Measurements from ENCODE around the gene YKT6.

The YKT6 gene

DNA sequence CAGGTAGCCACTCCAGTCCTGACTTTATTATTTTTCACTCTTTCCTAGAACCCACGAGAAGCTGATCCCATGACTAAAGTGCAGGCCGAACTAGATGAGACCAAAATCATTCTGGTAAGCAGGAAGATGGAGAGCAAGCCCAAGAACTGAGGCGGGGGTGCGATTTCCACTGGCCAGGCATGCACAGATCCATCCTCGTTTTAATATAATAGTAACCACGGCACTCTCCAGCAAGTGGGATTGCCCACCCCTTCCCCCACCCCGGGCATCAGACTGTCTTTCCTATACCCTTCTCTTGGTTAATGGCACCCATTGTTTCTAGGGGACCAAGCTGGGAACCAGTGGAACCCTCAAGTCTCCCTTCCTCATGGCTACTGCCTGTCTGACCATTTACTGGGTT, 7.3 kb downstream of the YKT6 start:
- peaks cover 18 to 91% of the 10 kb centered on the region in 2 experiments for H3K36me3 ChIP-seq (ENCODE audit: control insufficient read depth in 2 of 2, insufficient read depth in 1 of 2, low read length in 2 of 2)
- TF ChIP-seq, protein P1, sequence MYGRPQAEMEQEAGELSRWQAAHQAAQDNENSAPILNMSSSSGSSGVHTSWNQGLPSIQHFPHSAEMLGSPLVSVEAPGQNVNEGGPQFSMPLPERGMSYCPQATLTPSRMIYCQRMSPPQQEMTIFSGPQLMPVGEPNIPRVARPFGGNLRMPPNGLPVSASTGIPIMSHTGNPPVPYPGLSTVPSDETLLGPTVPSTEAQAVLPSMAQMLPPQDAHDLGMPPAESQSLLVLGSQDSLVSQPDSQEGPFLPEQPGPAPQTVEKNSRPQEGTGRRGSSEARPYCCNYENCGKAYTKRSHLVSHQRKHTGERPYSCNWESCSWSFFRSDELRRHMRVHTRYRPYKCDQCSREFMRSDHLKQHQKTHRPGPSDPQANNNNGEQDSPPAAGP (tag by site-specific recombination; IDR thresholded peaks at IDR 0.05): no peak
- TF ChIP-seq GLI2 (tag by site-specific recombination; IDR thresholded peaks at IDR 0.05; ENCODE audit: borderline replicate concordance, low read depth): no peak
- TF ChIP-seq KLF10 (tag by site-specific recombination; IDR thresholded peaks at IDR 0.05): no peak
- TF ChIP-seq ZNF394 (tag by site-specific recombination; IDR thresholded peaks at IDR 0.05; ENCODE audit: borderline replicate concordance): no peak
- no peak for TF ChIP-seq ZNF624 (tag by site-specific recombination; IDR thresholded peaks at IDR 0.05)
- TF ChIP-seq WT1 (tag by site-specific recombination; IDR thresholded peaks at IDR 0.05): no peak
- TF ChIP-seq, protein P2, sequence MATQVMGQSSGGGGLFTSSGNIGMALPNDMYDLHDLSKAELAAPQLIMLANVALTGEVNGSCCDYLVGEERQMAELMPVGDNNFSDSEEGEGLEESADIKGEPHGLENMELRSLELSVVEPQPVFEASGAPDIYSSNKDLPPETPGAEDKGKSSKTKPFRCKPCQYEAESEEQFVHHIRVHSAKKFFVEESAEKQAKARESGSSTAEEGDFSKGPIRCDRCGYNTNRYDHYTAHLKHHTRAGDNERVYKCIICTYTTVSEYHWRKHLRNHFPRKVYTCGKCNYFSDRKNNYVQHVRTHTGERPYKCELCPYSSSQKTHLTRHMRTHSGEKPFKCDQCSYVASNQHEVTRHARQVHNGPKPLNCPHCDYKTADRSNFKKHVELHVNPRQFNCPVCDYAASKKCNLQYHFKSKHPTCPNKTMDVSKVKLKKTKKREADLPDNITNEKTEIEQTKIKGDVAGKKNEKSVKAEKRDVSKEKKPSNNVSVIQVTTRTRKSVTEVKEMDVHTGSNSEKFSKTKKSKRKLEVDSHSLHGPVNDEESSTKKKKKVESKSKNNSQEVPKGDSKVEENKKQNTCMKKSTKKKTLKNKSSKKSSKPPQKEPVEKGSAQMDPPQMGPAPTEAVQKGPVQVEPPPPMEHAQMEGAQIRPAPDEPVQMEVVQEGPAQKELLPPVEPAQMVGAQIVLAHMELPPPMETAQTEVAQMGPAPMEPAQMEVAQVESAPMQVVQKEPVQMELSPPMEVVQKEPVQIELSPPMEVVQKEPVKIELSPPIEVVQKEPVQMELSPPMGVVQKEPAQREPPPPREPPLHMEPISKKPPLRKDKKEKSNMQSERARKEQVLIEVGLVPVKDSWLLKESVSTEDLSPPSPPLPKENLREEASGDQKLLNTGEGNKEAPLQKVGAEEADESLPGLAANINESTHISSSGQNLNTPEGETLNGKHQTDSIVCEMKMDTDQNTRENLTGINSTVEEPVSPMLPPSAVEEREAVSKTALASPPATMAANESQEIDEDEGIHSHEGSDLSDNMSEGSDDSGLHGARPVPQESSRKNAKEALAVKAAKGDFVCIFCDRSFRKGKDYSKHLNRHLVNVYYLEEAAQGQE (tag by site-specific recombination; IDR thresholded peaks at IDR 0.05): no peak
- TF ChIP-seq ZNF664 (tag by site-specific recombination; IDR thresholded peaks at IDR 0.05): no peak
- TF ChIP-seq ZNF302 (tag by site-specific recombination; IDR thresholded peaks at IDR 0.05; ENCODE audit: low read depth): no peak
- TF ChIP-seq, protein P3, sequence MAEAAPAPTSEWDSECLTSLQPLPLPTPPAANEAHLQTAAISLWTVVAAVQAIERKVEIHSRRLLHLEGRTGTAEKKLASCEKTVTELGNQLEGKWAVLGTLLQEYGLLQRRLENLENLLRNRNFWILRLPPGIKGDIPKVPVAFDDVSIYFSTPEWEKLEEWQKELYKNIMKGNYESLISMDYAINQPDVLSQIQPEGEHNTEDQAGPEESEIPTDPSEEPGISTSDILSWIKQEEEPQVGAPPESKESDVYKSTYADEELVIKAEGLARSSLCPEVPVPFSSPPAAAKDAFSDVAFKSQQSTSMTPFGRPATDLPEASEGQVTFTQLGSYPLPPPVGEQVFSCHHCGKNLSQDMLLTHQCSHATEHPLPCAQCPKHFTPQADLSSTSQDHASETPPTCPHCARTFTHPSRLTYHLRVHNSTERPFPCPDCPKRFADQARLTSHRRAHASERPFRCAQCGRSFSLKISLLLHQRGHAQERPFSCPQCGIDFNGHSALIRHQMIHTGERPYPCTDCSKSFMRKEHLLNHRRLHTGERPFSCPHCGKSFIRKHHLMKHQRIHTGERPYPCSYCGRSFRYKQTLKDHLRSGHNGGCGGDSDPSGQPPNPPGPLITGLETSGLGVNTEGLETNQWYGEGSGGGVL (tag by site-specific recombination; IDR thresholded peaks at IDR 0.05): no peak
- no peak for TF ChIP-seq ZNF24 (tag by site-specific recombination; IDR thresholded peaks at IDR 0.05)
- TF ChIP-seq, protein P4, sequence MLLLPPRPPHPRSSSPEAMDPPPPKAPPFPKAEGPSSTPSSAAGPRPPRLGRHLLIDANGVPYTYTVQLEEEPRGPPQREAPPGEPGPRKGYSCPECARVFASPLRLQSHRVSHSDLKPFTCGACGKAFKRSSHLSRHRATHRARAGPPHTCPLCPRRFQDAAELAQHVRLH (tag by site-specific recombination; IDR thresholded peaks at IDR 0.05): no peak
- TF ChIP-seq YY2 (tag by site-specific recombination; IDR thresholded peaks at IDR 0.05): no peak
- TF ChIP-seq, protein P5, sequence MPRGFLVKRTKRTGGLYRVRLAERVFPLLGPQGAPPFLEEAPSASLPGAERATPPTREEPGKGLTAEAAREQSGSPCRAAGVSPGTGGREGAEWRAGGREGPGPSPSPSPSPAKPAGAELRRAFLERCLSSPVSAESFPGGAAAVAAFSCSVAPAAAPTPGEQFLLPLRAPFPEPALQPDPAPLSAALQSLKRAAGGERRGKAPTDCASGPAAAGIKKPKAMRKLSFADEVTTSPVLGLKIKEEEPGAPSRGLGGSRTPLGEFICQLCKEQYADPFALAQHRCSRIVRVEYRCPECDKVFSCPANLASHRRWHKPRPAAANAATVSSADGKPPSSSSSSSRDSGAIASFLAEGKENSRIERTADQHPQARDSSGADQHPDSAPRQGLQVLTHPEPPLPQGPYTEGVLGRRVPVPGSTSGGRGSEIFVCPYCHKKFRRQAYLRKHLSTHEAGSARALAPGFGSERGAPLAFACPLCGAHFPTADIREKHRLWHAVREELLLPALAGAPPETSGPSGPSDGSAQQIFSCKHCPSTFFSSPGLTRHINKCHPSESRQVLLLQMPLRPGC (tag by site-specific recombination; IDR thresholded peaks at IDR 0.05): no peak
- TF ChIP-seq ZNF426 (tag by site-specific recombination; IDR thresholded peaks at IDR 0.05): no peak
- TF ChIP-seq RBAK (tag by site-specific recombination; IDR thresholded peaks at IDR 0.05): no peak
- TF ChIP-seq KLF16 (tag by site-specific recombination; IDR thresholded peaks at IDR 0.05): no peak
- TF ChIP-seq HOXC10 (CRISPR knock-in tag; IDR thresholded peaks at IDR 0.05): no peak
- TF ChIP-seq ZNF561 (tag by site-specific recombination; IDR thresholded peaks at IDR 0.05; ENCODE audit: borderline replicate concordance): no peak
- H3K4me1 ChIP-seq (ENCODE audit: control insufficient read depth, insufficient read depth, low read length): no peaks in the 10 kb centered on the region
- ChIA-PET POLR2A (no interaction called here), CTCF (interaction anchor here (0.7 kb wide), 1 partner anchor 157 kb away, joined by 3 read pairs; no protein-coding TSS in a partner anchor)
- no peaks in the 10 kb centered on the region for H3K9me3 ChIP-seq (ENCODE audit: control insufficient read depth, insufficient read depth, low read depth, low read length)
- no peak overlapping the region for H3K27ac ChIP-seq (ENCODE audit: extremely low read depth, low read depth, low read length)
- H3K4me3 ChIP-seq (ENCODE audit: low read depth, low read length): no peak overlapping the region

Data from HEK293 (cell line).